Peyer's patch (tissue), 4 donors: ENCODE measurements around the gene ANKEF1.

Experiments
- CTCF ChIP-seq, 6 experiments: fragments of 450-650 bp in 4 of 6; fragments of 200-600 bp in 2 of 6; sonication (generic) in 1 of 6; IDR thresholded peaks; one replicate each; pipeline ENCODE4 v1.5.1; 2017 to 2019; ENCODE audit warnings: antibody characterized with exemption in 6 of 6, mild to moderate bottlenecking in 3 of 6, moderate library complexity in 1 of 6
- POLR2A ChIP-seq, 2 donors: fragments of 450-650 bp; IDR thresholded peaks; one replicate each; pipeline ENCODE4 v1.5.1; 2017; ENCODE audit warnings: antibody characterized with exemption in 2 of 2, mild to moderate bottlenecking in 2 of 2, moderate library complexity in 2 of 2

DNA sequence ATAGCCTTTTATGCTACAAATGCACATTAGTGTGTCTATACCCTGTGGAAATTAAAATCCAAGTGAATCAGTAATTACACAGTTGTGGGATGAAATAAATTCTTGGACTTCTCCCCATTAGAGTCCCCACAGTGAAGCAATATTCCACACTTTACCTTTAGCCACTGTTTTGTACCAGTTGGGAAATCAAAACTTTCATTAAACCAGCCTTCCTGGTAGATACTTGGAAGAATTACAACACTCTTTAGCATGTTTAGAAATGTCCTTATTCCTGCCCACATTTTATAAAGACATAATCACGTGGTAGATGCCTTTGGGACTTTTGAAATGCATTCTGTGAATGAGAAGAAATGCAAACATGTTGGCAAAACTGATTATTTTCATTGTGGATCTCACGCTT lies 49.0 kb upstream of the ANKEF1 start:
- TF ChIP-seq POLR2A (IDR thresholded peaks at IDR 0.05) (no peak), CTCF (IDR thresholded peaks at IDR 0.05) (no peak)
